HG03439 (cell line): ENCODE data around the gene PSTPIP2.
A peak's percentile ranks its signal among the peaks of the same experiment; 100 is the strongest.
"Not testable (repeated sequence)": the region's sequence is repeated elsewhere in the genome, so short reads cannot be mapped to it uniquely, and the experiment has no call there.

ENCODE experiments used
- ATAC-seq: cut with Tn5 transposase; IDR thresholded peaks from one replicate; pipeline ENCODE4 v1.9.1; 2021; ENCODE audit warnings: mild to moderate bottlenecking, moderate library complexity; ENCODE audit not compliant: unreplicated experiment

The PSTPIP2 gene, protein sequence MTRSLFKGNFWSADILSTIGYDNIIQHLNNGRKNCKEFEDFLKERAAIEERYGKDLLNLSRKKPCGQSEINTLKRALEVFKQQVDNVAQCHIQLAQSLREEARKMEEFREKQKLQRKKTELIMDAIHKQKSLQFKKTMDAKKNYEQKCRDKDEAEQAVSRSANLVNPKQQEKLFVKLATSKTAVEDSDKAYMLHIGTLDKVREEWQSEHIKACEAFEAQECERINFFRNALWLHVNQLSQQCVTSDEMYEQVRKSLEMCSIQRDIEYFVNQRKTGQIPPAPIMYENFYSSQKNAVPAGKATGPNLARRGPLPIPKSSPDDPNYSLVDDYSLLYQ

GRCh38 chr18:46071653-46072375, at the start of gene PSTPIP2:
TSS of gene PSTPIP2 (minus strand) at chr18:46072260. CDS start at chr18:46072188, 72 bp downstream.
- no peak for ATAC-seq

- ATAC-seq, result no peak
These were observed 41.7 kb upstream of the PSTPIP2 start for GRCh38 chr18:46113751-46114150.

DNA sequence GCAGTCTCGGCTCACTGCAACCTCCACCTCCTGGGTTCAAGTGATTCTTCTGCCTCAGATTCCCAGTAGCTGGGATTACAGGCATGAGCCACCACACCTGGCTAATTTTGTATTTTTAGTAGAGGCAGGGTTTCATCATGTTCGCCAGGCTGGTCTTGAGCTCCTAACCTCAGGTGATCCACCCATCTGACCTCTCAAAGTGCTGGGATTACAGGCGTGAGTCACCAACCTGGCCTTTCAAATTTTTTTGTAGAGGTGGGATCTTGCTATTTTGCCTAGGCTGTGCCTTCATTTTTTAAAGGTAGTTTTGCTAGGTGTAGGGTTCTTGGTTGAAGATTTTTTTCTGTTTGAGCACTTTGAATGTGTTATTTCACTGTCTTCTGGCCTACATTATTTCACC, 38.3 kb upstream of the PSTPIP2 start:
- no peak for ATAC-seq

DNA sequence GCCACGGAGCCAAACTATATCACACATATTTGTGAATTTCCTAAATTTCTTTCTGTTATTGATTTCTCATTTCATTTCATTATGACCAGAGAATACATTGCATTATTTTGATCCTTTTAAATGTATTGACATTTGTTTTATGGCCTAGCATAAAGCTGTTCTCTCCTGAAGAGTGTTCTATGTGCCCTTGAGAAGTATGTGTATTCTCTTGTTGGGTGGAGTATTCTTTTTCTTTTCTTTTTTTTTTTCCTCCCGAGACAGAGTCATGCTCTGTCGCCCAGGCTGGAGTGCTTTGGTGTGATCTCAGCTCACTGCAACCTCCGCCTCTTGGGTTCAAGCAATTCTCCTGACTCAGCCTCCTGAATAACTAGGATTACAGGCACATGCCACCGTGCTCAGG, 37.3 kb upstream of the PSTPIP2 start:
- no peak for ATAC-seq

- ATAC-seq, result peak; percentile 75
These were observed 32.3 kb upstream of the PSTPIP2 start, which contains the start of gene HAUS1 for GRCh38 chr18:46104128-46104911. TSS of gene HAUS1 (plus strand) at chr18:46104385. CDS start at chr18:46104412, 27 bp downstream.

GRCh38 chr18:46099463-46099862, 27.4 kb upstream of the PSTPIP2 start:
- no peak for ATAC-seq

- no peak for ATAC-seq
These were observed 26.5 kb upstream of the PSTPIP2 start for GRCh38 chr18:46098616-46098933.

DNA sequence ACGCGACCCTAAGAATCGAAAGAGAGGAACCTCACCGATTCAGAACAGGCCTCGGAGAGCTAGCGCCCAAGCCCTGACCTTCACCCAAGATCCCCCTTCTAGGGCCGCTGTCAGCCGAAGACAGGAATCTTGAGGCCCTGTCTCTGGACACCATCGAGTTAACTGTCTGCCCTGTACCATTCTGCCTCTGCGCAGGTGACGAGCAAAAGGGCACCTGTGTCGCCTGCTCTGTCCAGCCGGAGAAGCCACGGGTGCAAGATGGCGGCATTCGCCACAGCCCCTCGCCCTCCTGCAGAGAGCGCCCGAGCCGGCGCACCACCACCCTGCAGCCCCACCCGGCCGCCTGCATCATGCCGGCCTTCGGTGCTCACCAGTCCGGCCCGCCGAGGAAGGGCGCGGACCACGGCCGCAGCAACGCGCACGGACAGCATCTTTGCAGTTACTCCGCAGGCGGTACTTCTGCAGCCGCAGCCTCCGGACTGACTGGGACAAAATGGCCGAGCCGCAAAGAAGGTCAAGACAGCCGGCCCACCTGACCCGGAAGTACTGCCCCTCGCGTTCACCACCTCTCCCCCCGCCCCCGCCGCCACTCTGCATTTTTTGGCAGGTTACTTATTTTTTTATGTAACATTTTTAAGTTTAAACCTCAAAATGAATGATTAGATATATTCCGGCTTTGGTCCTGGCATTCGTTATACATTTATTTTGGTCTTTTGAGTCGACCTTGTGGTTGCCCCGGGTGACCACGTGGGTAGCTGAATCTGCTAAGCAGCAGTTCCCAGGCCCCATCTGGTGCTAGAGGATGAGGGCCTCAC, 25.9 kb upstream of the PSTPIP2 start, which contains the start of gene ATP5F1A:
Gene ATP5F1A, minus strand, starts transcription at position 496 of the 815 bp plus-strand sequence. Its CDS starts 65 bp downstream, at position 431.
- ATAC-seq, result peak; percentile 78

DNA sequence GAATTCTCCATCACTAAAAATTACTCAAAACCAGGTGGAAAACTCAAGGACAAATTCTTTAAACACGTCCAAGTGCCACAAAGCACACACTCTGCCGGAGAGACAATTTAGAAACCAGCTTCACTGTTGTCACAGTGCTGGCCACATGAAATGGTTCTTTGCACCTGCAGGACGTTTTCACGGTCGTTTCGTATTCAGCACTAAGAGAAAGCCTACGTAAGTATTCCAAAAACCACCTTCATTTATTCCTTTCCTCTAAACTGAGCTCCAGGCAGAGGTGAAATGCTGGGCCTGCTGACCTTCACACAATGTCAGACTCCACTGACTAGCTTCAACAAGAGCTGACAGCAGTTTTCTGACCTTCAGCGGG, 25.4 kb upstream of the PSTPIP2 start:
- peak; percentile 30 for ATAC-seq

GRCh38 chr18:46096651-46097300, 24.7 kb upstream of the PSTPIP2 start:
- no peak for ATAC-seq

GRCh38 chr18:46095532-46095931, 23.5 kb upstream of the PSTPIP2 start:
- ATAC-seq, result no peak

DNA sequence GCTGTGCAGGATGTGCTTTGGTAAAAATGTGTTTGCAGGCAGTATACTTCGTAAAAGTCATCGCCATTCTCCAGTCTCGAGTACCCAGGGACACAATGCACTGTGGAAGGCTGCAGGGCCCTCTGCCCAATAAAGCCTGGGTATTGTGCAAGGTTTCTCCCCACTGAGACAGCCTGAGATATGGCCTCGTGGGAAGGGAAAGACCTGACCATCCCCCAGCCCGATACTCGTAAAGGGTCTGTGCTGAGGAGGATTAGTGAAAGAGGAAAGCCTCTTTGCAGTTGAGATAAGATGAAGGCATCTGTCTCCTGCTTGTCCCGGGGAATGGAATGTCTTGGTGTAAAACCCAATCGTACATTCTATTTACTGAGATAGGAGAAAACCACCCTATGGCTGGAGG, 16.4 kb upstream of the PSTPIP2 start:
- ATAC-seq, result not testable (repeated sequence)

DNA sequence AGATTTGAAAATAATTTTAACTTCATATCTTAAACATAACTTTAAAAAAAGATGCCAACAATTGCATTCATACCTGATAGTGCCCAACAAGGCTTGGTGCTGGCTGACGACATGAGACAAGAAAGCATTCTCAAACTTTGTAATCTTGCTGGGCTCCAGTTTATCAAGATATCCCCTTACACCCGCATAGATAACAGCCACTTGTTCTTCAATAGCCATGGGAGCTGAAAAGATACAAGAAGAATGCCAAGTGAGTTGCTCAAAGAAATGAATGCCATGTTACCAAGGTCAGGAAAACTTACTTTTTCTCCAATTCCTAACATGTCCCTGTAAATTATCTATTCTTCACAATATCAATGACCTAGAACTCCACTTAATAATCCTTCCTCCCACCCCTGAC, 12.4 kb upstream of the PSTPIP2 start:
- ATAC-seq, result no peak

DNA sequence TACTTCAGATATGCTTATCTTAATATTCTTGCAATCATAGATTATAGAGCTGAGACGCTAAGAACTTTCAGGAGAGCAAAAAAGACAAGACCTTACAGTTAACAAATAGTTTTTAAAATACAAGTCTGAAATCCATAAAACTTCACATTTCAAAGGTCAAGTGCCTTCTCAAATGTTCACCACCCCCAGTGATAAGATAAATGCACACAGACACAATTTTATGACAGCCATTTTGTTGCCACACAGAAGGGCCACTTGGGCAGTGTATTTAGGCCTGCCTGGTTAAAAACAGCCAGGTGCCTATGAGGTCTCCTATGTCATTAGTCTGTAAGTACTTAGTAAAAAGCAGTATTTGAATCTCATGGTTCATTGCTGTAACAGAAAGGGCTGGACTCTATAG, 8.1 kb upstream of the PSTPIP2 start:
- no peak for ATAC-seq

DNA sequence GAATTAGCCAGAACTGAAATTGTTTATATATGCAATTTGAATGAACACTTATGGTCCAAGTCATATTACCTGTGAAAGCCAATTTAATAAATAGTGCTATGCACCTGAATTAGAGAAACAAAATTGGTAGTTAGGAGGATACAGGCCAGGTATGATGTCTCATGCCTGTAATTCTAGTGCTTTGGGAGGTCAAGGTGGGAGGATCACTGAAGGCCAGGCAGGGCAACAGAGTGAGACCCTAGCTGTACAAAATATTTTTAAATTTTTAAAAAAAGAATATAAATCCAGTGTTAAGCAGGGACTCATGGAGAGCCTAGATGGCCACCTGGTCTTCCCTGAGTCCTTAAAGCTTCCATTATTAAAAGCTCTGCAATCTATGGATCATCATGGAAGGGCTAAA, 7.3 kb upstream of the PSTPIP2 start:
- no peak for ATAC-seq

GRCh38 chr18:46073474-46074331, 1.6 kb upstream of the PSTPIP2 start:
- no peak for ATAC-seq

DNA sequence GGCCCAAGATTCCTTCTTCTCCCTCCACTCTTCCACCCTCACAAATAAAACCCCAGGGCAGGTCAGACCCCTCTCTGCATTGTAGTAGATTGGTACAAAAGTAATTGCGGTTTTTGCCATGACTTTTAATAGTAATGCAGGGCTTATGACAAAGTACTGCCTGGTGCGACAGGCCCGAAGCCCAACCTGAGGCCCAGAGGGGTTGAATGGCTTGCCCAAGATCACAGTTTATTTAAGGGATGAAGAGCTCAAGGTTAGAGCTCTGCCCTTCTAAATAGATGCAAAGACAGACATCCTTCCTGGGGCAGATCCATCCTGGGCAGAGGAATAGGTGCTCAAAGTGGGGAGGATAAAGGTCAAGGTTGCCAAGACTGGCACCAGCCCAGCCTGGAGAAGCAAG, 899 bp upstream of the PSTPIP2 start:
- ATAC-seq, result no peak

DNA sequence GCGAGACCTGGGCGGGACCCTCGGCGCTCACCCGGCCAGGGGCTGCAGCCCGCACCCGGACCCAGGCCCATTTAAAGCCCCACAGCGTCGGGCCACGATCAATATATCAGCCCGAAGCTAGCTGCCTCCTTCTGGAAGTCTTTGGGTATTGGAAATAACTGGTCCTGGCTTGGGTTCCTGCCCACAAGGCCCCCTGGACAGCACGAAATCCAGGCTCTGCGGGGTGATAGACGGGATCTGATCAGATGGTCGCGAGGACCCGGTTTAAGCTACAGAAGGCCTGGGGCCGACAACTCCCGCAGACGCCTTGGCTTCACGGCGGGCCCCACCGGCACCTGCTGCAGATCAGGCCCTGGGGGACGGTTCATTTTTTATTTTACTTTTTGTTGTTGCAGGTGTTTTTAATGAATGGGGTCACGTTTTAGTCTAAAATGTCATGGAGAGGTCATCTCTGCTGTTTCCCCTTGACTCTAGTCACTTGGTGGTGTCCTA, 362 bp upstream of the PSTPIP2 start:
- no peak for ATAC-seq
